HG02798 (cell line): ENCODE data around the gene MYO3B.

ENCODE experiments used
- ATAC-seq: cut with Tn5 transposase; IDR thresholded peaks from one replicate; pipeline ENCODE4 v1.9.1; 2021; ENCODE audit warnings: mild to moderate bottlenecking; ENCODE audit not compliant: unreplicated experiment, poor library complexity

MYO3B gene, protein sequence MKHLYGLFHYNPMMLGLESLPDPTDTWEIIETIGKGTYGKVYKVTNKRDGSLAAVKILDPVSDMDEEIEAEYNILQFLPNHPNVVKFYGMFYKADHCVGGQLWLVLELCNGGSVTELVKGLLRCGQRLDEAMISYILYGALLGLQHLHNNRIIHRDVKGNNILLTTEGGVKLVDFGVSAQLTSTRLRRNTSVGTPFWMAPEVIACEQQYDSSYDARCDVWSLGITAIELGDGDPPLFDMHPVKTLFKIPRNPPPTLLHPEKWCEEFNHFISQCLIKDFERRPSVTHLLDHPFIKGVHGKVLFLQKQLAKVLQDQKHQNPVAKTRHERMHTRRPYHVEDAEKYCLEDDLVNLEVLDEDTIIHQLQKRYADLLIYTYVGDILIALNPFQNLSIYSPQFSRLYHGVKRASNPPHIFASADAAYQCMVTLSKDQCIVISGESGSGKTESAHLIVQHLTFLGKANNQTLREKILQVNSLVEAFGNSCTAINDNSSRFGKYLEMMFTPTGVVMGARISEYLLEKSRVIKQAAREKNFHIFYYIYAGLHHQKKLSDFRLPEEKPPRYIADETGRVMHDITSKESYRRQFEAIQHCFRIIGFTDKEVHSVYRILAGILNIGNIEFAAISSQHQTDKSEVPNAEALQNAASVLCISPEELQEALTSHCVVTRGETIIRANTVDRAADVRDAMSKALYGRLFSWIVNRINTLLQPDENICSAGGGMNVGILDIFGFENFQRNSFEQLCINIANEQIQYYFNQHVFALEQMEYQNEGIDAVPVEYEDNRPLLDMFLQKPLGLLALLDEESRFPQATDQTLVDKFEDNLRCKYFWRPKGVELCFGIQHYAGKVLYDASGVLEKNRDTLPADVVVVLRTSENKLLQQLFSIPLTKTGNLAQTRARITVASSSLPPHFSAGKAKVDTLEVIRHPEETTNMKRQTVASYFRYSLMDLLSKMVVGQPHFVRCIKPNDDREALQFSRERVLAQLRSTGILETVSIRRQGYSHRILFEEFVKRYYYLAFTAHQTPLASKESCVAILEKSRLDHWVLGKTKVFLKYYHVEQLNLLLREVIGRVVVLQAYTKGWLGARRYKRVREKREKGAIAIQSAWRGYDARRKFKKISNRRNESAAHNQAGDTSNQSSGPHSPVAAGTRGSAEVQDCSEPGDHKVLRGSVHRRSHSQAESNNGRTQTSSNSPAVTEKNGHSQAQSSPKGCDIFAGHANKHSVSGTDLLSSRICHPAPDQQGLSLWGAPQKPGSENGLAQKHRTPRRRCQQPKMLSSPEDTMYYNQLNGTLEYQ (N-terminal part only)

DNA sequence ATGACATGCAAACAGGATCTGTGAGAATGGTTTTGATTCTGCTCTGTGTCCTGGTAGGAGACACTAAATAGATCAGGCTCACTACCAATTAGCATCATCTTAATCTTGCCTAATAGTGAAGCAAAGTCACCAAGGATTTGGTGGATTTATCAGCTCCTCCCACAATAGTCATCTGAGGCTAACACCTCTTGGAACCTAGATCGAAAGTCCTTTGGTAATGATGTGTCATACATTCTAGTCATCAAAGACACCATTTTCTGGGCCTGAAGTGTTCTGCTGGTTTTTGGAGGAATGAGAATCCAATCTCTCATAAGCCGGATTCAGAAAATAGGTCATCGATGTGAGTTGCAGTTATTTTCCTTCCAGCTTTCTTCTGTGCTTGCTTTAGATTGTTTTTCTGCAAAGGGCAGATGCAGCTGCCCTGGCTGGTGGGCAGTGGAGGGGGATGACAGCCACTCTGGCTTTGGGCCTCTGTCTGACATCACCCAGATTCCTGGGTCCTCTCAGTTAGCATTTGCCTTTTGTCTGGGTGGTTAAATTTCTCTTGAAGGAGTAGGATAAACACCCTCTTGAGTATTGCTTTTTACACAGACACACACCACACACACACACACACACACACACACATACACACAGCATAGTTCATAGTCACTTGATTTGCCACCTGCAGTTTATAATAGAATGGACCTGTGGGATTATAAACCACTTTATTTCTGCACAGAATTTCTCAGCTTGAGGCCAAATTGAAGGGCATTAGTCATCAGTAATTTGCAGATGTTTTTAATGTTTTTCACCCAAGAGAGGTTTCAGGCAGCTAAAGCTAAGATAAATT lies at the start of gene MYO3B:
Gene MYO3B (plus strand): TSS at position 198 of the 832 bp plus-strand sequence. CDS start 141 bp downstream, at position 339.
- ATAC-seq = peak; percentile 46

DNA sequence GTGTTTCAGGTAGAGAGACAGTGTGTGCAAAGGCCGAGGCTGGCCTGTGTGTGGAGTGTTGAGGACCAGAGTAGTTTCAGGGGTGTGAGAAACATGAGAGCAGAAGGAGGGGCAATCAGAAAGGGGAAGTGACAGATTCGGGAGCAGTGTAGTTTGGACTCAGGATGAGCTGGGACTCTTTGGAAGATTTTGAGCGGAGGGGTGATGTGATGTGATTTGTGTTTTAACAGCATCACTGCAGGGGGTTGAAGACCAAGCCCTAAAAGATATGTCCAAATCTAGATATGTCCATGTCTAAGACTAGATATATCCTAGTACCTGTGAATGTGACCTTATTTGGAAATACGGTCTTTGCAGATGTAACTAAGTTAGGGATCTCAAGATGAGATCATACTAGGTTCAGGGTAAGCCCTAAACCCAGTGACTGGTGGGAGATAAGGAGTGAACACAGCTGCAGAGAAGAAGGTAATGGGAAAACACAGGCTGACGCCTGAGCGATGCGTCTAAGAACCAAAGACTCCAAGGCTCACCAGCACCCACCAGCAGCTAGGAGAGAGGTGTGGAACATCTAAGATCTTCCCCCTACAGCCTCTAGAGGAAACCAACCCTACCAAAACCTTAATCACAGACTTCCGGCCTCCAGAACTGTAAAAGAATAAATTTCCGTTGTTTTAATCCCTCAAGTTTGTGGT lies 38.5 kb upstream of the MYO3B start:
- peak; percentile 51 for ATAC-seq

DNA sequence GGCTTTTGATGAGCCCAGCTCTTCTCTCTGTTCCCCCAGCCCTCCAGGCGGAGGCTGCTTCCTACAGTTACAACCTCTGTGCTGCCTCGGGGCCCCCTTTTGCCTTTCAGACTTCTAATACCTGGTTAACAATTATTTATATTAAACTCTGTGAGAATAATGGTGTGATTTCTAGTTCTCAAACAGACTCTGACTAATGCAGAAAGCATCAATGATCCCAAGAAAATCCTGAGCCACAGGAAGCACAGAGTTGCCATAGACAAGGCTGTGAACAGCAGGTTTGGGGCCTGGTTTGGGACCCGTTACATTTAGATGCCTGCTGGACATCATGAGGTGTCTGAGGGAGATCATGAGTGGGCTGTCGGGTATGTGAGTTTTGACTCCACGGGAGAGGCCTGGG lies 37.4 kb upstream of the MYO3B start:
- ATAC-seq = no peak

DNA sequence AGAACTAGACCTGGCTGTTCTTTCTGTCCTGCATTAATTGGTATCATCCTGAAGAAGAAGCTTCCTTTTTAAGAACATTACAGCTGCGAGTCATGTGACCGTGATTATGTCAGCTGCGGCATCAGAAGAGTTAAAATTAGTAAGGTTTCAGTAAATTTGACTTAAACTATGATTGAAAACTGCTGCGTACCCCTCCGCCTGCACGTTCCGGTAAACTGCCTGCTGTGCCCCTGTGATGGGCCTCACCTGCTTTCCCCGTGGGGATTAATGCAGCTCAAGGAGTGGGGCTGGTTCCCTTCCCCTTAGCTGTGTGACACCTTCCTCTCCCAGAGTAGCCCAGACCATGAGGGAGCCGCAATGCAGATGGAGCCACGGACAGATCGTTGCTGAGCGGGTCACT lies 36.1 kb upstream of the MYO3B start:
- peak; percentile 63 for ATAC-seq

DNA sequence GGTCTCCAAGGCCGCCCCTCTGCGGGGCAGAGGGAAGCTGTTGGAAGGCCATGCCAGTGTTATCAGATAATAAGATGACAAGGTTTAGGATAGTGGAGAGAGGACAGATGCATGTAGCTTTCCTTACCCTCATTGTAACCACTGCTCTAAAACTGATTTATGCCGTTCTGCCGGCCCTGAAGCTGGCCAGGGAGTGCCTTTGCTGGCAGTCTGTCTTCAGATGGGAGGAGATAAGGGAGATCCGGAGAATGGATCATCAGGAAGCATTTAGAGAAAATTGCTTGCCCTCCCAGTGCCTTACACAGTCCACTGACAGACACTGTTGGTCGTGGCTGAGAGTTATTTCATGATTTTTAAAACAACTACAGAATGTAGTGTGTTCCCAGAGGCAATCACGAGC lies 35.4 kb upstream of the MYO3B start:
- ATAC-seq = no peak

DNA sequence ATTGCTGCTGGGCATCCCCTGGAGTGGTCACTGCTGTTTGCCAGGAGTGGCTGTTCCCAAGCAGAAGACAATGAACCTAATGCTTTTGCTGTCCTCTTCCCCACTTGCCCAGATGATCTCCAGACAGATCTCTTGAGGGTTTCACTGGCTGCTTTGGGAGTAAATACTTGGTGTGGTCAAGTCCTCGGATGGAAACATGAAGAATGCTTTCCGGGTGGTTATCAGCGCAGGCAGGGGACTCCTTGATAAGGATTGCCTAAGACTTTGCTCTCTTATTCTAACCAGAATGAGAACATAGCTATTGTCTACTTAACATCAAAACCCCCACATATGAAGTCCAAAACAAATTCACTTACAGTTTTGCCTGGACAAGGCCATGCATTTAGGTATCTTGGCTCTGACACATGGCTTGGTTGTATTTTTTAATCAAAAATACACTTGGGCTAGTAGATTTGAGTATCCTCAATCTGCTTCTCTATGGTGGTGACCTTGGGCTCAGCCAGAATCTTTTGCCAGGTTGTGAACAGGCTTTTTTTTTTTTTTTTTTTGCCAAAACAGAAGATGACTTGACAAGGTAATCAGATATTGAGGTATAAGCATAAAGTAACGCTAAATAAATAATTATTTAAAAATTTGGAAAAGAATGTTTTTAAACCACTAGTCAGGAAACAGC lies 34.8 kb upstream of the MYO3B start:
- no peak for ATAC-seq

DNA sequence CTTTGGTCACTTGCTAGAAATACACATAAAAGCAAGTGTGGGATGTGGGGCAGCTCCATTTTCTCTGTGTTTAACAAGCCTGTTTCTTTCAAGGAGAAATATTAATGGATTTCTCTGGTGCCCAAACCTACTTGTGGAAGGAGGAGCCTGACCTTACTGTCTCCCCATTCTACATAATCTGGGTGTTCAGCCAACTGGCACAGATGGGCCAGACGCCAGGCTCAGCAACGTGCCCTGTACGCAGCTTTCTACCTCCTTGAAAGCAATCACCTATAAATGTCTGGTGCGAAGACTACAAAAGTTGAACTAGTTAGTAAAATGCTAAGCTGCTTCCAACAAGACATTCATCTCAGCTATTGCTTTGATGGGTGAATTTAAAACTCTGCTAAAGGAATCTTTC lies 33.2 kb upstream of the MYO3B start:
- ATAC-seq = no peak

DNA sequence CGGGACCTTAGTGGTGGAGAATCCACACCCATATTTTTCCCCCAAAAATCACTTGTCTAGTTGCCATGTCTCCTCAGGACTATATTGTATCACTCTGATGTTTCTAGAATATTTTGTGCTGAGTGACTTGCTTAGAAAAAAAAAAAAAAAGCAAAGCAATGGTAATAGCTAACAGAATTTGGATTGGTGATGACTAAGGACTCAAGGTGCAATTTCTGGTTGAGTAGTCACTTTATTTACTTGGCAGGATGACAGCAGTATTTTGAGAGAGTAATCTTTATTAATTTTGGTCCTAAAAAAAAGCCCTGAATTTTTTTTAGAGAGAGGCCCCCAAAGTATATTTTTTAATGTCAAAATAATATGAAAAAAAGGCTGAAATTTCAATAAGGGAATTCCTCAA lies 32.8 kb upstream of the MYO3B start:
- no peak for ATAC-seq

DNA sequence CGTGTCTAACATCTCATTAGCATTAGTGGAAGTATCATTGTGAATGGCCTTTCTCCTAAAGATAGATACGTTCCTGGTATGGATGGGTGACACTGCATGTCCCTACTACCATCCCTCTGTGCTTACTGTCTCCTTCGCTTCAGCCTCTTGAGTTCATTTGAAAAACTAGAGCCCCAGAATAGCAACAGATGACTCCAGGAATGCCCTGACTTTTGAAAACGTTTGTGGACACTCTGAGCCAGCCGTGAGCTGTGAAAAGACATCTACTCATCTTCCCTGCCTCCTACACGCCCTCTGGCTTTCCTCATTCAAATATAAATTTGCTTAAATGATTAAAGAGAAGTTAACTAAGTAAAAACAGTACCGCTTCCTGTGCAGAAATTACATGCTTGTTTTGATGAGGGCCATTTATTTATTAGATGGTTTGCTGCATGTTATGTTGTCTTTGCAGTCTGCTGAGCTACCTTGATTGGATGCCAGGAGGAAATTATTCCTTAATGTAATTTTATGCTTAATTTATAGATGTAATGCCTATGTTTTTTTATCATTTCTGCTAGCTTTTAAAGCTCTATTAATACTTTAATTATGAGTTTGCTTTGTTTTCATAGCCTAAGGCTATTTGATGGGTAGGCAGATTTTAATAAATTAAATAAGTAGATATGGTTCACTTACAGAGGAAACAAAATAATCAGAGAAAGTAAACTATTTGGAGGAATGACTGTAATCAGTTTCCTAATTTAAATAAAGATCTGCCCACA lies 32.1 kb upstream of the MYO3B start:
- peak; percentile 23 for ATAC-seq

DNA sequence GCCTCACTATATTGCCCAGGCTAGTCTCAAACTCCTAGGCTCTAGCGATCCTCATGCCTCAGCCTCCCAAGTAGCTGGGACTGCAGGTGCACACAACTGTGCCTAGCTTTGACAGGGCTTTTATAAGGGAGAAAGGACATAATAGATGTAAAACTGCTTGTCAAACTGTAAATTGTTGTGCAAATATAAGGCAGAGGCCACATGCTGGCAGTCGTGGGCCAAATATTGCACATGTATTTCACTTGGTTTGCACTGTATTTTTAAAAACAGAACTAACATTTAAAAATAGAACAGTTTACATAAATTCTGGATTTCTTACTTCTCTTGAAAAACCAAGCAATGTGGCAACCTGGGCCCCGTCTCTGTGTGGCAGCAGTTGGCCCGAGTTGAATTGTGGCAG lies 31.2 kb upstream of the MYO3B start:
- no peak for ATAC-seq

DNA sequence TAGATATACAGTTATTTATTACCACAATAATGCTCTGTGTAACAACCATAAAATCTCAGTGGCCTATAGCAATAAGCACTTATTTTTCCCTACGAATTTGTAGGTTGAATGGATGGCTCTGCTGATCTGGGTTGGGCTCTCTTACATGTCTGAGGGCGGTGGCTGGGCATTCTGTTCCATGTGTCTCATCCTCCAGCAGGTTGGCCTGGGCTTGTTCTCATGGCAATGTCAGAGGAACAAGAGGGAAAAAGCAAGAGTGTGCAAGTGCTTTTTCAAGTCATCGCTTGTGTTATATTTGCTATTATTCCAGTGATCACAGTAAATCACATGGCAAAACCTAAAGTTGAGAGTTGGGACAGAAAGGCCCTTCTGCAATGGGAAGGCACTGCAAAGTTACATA lies 30.4 kb upstream of the MYO3B start:
- ATAC-seq = no peak

DNA sequence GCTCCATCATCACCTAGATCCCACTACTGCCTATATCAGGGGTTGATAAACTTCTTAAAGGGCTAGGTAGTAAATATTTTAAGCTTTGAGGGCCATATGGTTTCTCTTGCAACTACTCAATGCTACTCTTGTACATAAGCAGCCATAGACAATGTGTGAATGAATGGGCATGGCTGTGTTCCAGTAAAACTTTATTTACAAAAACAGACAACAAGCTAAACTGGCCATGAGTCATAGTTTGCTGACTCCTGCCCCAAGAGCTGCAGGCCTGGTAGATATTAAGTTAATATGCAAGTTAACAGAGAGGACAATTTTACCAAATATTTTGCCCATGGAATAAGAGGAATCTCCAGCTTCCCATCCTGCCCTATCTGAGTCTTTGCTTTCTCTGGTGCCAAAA lies 29.8 kb upstream of the MYO3B start:
- no peak for ATAC-seq

DNA sequence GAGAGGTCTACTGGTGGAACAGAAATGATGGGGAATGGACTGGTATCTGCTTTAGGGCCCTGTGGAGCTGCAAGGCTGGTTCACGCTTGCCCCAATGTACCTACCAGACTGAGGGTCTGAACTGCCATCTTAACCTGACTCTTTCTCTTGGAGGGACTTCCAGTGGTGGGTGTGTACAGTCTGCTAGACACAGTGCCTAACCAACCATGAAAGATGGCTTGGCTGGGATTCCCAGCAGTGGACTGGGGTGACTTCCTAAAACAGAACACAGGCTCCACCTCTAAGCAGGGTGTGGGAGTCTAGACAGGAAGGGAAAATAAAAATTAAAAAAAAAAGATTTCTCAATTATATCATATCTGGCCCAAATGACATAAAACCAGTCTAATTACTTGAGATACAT lies 25.5 kb upstream of the MYO3B start:
- no peak for ATAC-seq

DNA sequence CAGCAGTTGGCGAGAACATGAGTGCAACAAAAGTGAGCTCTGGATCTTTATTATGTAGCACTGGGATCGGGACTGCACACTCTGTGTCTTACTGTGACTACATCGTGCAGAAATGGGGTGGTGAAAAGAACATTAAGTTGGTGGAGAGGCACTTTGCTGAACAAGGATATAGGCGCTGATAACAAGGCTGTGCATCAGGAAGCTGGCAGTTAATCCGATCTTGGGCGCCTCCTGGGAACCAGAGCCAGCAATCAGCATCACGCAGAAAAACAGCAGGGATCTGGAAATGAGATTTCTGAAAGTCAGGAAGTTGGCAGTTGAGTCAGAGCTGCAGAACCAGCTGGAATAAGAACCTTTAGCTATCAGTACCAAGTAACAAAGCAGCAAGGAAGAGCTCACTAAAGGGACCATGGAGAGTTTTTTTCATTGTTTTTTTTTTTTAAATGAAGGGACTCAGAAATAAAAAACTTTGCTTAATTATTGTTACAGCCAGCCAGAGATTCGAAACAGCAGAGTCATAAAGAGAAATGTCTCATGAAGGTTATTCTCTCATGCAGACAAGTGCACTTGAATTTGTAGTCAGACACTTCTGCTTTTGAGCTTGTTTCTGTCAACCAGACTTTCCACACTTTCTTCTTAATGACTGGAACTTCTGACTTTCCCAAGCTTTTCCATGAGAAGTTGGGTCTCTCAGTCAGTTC lies 22.8 kb upstream of the MYO3B start:
- ATAC-seq = peak; percentile 50

DNA sequence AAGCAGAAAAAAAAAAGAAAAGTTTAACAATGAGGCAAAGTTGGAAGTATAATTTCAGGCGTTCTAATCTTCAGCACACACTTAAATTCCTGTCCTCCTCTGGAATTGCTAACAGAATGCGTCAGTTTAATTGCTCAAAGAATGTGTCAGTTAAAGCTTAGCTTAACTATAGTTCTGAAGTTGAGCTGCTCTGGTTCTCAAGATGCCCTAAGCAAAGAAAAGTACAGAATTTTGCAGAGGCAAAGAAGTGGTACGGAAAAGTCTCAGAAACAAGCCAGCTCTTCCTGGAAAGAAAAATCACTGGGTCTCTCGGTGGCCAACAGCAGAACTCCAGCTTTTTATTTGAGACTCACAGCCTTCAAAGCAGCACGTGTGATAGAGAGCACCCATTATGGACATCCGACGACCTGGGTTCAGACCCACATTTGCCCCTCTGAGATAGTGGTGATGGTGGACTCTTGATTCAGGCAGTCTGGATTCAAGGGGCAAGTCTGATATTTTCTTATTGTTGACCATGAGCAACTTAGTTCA lies 22.2 kb upstream of the MYO3B start:
- no peak for ATAC-seq

DNA sequence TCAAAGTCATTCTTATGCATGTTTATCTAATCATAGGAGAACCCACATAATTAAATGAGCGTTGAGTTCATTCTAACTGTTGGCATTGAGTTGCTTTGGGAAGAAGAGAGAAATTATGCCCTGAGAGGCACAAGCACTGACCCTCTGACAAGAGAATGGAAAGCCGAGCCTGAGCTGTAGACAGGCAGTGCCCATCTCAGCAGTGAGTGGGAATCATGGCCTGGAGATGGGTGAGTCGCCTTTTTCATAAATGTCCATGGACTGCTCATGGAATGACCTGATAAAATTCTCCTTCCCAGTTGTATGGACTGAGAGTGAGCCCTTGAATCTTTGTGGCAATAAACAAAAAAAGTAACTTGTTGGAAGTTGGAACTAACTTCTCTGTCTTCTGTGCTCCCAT lies 21.4 kb upstream of the MYO3B start:
- no peak for ATAC-seq

DNA sequence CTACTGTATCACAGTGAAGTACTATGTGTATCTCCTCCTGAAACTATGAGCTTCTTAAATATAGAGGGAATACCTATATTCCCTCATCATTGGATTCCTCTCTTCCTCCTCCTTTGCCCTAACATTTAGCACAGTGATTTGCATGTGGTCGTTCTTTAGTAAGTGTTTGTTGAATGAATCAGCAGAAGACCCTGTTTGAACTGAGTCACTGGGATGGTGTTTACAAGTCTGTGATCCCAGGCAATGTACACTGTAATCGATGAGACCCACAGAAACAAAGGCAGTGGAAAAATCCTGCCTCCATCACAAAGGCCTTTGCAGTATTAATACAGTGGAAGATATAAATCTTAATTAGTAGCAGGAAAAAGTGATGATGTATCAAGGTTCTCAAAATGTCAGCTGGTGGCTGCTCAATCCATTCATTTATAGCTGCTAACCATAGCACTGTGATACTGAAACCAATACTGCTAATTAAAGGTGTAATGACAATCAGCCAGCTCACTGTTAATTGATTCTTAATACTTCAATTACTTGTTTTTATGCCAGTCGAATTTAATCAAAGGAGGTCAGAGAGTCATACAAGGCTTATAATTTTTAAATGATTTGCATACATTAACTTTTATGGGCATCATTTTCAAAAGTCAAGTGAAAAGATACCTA lies 20.8 kb upstream of the MYO3B start:
- ATAC-seq = no peak
